DMS 273 treated with DMSO at 0.1 percent for 48 hours (cell line): ENCODE results near the gene SALL2.
A peak's percentile ranks its signal among the peaks of the same experiment; 100 is the strongest.
"Not testable (repeated sequence)": the region's sequence is repeated elsewhere in the genome, so short reads cannot be mapped to it uniquely, and the experiment has no call there.

ENCODE experiments used
- DNase-seq: peaks from one replicate; lab custom pipeline; 2025; lab: John Stamatoyannopoulos, UW

Gene SALL2

DNA sequence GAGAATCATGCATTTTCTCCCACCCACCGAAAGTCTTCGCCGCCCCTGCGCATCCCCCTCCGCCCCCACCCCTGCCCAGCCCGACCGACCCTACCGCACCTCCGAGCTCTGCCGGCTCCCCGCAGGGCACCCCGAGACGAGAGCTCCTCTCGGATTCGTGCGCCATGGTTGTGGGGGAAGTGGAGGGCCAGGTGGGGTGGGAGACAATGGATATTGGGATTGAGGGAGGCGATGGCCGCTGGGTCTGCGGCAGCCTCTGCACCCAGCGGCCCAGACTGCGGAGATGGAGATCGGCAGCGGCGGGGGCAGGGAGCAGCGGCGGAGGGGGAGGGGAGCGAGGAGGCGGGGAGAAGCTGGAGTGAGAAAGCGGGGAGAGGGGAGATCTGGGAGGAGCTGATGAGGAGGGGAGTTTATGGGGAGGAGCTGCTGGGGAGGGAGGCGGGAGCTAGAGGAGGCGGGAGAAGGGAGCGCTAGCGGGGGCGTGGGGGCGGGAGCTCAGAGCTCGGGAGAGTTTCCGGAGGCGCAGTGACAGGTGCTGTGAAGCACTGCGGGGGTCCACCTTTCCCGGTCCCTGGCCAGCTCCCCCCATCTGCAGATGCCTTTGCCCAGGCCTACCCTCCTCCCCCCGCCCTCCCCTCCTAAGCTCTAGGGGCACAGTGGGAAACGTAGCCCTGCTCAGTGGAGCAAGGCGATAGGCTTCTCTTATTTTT is at the start of gene SALL2:
SALL2 (minus strand) TSS at position 385 of the 710 bp plus-strand sequence; CDS start at position 166, 219 bp downstream.
- peak; percentile 69 for DNase-seq

DNA sequence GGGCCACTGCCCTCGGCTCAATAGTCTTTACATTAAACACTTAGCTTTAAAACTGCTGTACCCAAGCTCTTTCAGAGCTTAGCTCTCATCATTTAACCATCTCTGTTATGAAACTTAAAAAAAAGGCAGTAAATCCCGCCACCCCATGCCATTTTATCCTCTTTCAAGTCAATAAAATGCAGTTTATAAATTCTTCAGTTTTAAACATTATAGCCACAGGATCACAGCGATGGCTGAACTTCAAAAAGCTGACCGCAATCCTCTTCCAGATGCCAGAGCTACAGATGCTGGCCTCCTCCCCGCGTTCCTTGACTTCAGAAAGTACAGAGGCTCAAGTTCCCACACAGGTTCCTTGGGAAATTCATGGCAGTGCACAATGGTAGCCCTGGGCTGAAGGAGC is 49.5 kb upstream of the SALL2 start:
- no peak for DNase-seq

DNA sequence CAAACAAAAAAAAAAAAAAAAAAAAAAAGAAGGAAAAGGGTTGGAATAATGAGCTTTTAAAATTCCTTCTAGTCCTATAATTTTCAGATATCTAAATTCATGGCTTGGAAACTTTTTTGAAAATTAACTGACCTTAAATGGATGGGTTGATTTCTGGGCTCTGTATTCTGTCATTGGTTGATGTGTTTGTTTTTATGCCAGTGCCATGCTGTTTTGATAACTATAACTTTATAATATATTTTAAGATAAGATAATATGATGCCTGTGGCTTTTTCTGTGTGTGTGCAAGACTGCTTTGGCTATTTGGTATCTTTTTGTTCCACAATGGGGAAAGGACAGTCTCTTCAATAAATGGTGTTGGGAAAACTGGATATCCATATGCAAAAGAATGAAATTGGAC is 46.5 kb upstream of the SALL2 start:
- no peak for DNase-seq

DNA sequence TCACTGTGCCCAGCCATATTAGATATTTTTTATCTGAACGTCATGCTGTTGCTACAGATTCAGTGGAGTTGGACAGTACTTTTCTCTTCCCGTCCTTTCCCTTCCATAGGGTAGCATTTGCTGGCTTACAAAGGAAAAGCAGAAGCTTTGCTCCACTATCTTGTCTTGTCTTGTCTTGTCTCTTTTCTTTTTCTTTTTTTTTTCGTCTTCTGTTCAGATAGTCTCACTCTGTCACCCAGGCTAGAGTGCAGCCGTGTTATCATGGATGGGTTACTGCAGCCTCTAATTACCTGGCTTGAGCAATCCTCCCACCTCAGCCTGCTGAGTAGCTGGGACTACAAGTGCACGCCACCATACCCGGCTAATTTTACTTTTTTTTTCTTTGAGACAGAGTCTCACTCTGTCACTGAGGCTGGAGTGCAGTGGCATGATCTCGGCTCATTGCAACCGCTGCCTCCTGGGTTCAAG is 32.6 kb upstream of the SALL2 start:
- no peak for DNase-seq

- DNase-seq, result peak; percentile 83
Observed at GRCh38 chr14:21557084-21557901, 31.1 kb upstream of the SALL2 start.

DNA sequence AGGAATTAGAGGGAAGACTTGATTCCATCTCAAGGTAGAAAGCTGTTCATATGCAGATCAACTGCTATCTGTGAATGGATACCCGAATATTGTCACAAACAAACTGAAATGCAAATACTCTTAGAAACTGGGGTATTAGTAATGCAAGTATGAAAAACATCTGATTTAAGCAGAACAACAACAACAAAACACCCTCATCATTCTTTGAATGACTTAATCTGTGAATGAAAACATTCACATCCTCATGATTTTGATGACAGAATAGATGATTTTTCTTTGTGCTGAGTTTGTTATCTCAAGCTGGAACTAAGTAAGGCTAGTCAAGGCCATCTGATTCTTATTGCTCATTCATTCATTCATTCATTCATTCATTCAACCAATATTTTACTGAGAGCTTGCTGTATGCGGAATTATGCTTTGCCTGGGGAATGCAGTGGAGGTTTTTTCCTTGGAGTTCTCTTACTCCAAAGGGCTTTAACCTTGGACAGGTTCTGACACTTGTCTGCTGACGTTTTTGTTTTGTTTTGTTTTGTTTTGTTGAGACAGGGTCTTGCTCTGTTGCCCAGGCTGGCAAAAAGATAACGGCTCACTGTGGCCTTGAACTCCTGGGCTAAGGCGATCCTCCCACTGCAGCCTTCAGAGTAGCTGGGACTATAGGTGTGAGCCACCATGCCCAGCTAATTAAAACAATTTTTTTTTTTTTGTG is 30.4 kb upstream of the SALL2 start:
- no peak for DNase-seq

DNA sequence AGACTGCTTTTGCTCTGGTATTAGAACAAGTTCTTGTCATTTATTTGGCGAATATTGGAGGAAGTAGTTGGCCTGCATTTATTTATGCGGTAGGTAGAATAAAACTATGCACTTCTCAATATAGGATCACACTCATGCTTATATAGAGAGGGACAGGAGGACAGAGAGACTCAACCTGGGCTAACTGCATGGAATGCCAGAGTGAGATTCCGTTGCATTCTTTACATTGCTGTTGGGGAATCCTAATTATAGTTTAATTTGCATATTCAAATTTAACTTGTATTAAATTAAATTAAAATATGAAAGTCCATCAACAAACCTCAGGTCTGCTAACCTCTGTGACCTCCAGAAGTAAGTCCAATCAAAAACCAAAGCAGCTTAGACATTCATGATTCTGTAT is 27.1 kb upstream of the SALL2 start:
- no peak for DNase-seq

GRCh38 chr14:21544588-21544987 is 18.4 kb upstream of the SALL2 start:
- not testable (repeated sequence) for DNase-seq

GRCh38 chr14:21543963-21544362 is 17.8 kb upstream of the SALL2 start:
- DNase-seq, result no peak

DNA sequence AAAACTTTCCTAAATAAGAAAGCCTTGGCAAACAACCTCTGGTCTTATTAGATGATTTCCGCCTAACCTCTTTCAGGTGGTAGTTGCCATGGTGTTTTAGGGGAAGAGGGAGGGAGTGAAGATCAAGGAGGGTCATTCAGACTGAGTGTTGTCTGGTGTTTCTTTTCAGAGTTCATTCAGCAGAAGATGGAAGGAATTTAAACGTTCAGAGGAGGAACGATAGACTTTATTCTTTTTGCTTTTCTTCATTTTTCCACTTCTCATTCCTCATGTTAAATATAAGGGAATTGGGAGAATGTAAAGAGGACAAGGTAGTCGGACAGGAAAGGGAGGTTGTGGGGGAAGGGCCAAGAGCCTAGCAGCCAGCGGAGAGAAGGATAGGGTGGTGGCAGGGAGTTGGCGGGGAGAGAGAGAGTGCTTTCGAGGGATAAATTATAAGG is 17.4 kb upstream of the SALL2 start:
- DNase-seq, result peak; percentile 57

DNA sequence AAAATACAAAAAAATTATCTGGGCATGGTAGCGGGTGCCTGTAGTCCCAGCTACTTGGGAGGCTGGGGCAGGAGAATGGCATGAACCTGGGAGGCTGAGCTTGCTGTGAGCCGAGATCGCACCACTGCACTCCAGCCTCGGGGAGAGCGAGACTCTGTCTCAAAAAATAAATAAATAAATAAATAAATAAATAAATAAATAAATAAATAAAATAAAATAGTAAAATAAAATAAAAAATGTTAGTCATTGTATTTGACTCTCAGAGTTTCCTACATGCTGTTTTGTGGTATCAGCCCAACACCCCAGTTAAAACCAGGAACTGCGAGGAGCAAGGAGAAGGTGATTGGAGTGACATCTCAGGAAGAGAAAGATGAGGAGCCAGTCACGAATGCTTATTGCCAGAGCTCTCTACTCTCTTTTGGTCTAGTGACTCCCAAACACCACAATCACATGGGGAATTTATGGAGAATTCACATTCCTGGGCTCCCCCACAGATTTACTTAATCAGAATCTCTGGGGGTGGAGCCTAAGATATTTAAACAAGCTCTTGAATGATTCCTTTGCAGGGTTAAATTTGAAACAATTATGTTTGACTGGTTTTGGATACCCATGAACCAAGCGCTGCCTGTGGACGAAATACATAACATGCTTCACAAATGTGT is 15.4 kb upstream of the SALL2 start:
- no peak for DNase-seq

GRCh38 chr14:21539189-21539940 is 13.2 kb upstream of the SALL2 start:
- no peak for DNase-seq

GRCh38 chr14:21537090-21537424 is 10.9 kb upstream of the SALL2 start:
- no peak for DNase-seq

DNA sequence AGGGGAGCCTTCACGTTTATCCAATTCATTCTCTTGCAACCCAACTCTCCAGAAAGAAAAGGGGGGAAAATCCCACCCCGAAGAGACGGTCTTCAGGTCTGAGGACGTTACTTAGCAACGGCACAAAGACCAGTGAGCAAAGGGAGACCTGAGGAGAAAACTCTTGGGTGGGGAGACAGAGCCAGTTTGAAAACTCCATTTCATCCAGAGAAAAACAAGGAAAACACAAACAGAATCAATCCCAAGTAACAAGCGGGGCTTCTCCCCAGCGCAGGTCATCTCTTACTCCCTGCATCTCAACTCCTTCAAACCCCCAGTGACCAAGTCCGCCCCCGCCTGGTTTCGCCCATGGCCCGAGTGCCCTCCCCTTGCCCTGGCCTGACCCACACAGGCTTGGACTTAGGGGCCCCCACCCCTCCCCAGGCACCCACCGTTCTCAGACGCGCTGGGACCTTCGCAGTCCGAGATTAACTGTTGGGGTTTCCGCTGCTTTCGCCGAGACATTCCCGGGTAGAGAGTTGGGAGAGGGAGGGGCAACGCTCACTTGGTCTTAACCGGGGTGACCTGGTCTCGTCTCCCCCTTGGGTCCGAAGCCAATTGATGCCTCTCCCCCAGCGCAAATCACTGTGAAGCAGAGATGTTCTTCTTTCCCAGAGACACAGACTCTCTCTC is 10.4 kb upstream of the SALL2 start:
- no peak for DNase-seq

DNA sequence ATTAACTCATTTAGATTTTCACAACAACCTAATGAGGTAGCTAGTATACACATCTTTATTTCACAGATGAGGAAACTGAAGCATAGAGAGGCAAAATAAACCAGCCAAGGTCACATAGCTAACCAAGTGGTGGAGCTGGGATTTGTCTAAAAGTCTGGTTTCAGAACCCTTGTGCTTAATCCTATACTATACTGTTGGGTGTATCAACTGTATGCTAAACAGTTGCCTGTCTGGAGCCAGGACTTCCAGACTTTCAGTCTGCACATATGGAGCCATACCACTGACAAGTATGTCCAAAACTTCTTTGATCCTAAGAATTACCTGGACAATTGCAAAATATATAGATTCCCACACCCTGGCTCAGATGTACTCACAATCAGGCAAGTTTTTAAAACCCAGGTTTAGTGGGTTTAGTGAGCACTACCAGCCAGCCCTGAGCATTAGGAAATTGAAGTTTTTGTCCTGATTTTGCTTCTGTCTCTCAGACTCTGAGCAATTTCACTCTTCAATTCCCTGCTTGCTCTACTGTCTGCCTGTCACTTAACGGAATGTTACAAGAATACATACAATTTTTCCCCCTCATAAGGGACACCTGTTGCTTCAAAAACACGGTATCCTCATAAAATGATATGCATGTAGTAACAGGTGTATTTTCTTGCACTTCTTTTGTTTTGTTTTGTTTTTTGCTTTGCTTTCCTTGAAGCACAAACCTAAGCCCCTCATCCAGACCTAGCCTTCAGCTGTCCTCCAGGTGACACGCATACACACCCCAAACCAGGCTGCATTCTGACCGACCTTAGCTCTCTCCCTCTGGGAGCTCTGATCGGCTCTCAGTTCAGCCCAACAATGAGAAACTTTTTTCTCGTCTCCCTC is 9.6 kb upstream of the SALL2 start:
- no peak for DNase-seq

DNA sequence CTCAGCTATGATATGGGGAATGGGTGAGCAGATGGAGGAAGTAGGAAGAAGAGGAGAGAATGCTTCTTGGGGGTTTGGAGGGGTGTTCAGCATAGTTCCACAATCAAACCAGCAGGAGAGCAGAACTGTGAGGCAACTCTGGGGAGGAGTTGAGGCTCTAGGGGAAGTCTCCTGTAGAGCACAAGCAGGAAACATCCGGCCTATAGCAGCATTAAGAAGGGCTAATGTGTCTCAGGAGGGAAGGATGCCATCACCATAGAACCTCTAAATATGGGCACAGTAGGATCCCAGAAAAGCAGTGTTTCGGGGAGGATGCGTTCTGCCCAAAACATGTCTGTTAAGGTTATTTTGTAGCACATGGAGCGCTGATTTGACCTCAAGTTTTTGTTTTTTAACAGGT is 8.4 kb upstream of the SALL2 start:
- no peak for DNase-seq

- no peak for DNase-seq
Observed at GRCh38 chr14:21533294-21533693, 7.1 kb upstream of the SALL2 start.

DNA sequence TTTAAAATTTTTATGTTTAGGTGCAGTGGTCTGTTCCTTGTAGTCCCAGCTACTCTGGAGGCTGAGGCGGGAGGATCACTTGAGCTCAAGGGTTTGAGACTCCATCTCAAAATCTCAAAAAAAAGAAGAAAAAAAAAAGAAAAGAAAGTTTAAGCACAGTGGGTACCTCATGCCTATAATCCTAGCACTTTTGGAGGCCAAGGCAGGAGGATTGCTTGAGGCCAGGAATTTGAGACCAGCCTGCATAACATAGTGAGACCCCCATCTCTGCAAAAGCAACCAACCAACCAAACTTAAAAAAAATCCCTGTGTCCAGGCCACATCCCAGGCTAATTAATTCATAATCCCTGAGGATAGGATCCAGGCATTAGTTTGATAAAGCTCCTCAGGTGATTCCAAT is 3.4 kb upstream of the SALL2 start:
- no peak for DNase-seq

GRCh38 chr14:21528381-21529348 is 2.5 kb upstream of the SALL2 start:
- no peak for DNase-seq
